NCI-H2081 (cell line): ENCODE data around the gene DHRS12.

Experiments used
- DNase-seq, 2 experiments: peaks; one replicate each; lab custom pipeline; 2025; lab: John Stamatoyannopoulos, UW

The DHRS12 gene

GRCh38 chr13:51759240-51759639 lies 44.7 kb downstream of the DHRS12 start:
- DNase-seq = no peak

- no peak for DNase-seq
These were observed 45.3 kb downstream of the DHRS12 start for GRCh38 chr13:51758691-51759090.

- DNase-seq = no peak
These were observed 47.3 kb downstream of the DHRS12 start for GRCh38 chr13:51756651-51757050.

GRCh38 chr13:51747438-51748434 lies 56.2 kb downstream of the DHRS12 start:
- no peak for DNase-seq

GRCh38 chr13:51746802-51747201 lies 57.2 kb downstream of the DHRS12 start:
- no peak for DNase-seq

- DNase-seq = no peak
These were observed 58.7 kb downstream of the DHRS12 start for GRCh38 chr13:51745243-51745642.

GRCh38 chr13:51742611-51743010 lies 61.4 kb downstream of the DHRS12 start:
- no peak for DNase-seq

GRCh38 chr13:51742031-51742430 lies 61.9 kb downstream of the DHRS12 start:
- DNase-seq = no peak

- no peak for DNase-seq
These were observed 63.3 kb downstream of the DHRS12 start for GRCh38 chr13:51740698-51741097.

GRCh38 chr13:51739027-51739764 lies 64.8 kb downstream of the DHRS12 start:
- DNase-seq = no peak

GRCh38 chr13:51738226-51738905 lies 65.6 kb downstream of the DHRS12 start:
- DNase-seq = no peak

GRCh38 chr13:51737609-51738008 lies 66.4 kb downstream of the DHRS12 start:
- no peak for DNase-seq

GRCh38 chr13:51734786-51735185 lies 69.2 kb downstream of the DHRS12 start:
- no peak for DNase-seq

- no peak for DNase-seq
These were observed 70.3 kb downstream of the DHRS12 start for GRCh38 chr13:51733374-51734298.

- DNase-seq = no peak
These were observed 72.2 kb downstream of the DHRS12 start for GRCh38 chr13:51731759-51732158.

GRCh38 chr13:51730927-51731326 lies 73.0 kb downstream of the DHRS12 start:
- DNase-seq = no peak

- DNase-seq = no peak
These were observed 74.0 kb downstream of the DHRS12 start for GRCh38 chr13:51729866-51730553.

- no peak for DNase-seq
These were observed 75.0 kb downstream of the DHRS12 start for GRCh38 chr13:51728972-51729371.

GRCh38 chr13:51728275-51728673 lies 75.7 kb downstream of the DHRS12 start:
- DNase-seq = no peak

GRCh38 chr13:51727634-51728274 lies 76.2 kb downstream of the DHRS12 start:
- no peak for DNase-seq
